NT2/D1 (cell line): ENCODE measurements around the gene CCDC60.

ENCODE experiments used
- SUZ12 ChIP-seq: IDR thresholded peaks from 2 replicates; pipeline ENCODE4 v1.6.1; 2011; ENCODE audit not compliant: insufficient read length, insufficient read depth; ENCODE audit errors: extremely low read depth
- YY1 ChIP-seq: IDR thresholded peaks from 2 replicates; pipeline ENCODE4 v1.6.1; 2011; ENCODE audit not compliant: insufficient read length, insufficient read depth
- ZNF274 ChIP-seq: IDR thresholded peaks from 2 replicates; pipeline ENCODE4 v1.6.1; 2011; ENCODE audit warnings: mild to moderate bottlenecking, low read depth, low read length

GRCh38 chr12:119447126-119447525, 112.6 kb downstream of the CCDC60 start:
- TF ChIP-seq YY1 (no peak), ZNF274 (no peak), SUZ12 (no peak)
